Limb (tissue), 2 donors: Measurements from ENCODE around the gene KIF2A.

Experiments used
- DNase-seq, 2 donors: peaks; one replicate each; pipeline ENCODE4 v3.0.0-alpha.2; 2016; ENCODE audit errors: extremely low spot score in 2 of 2

KIF2A gene

DNA sequence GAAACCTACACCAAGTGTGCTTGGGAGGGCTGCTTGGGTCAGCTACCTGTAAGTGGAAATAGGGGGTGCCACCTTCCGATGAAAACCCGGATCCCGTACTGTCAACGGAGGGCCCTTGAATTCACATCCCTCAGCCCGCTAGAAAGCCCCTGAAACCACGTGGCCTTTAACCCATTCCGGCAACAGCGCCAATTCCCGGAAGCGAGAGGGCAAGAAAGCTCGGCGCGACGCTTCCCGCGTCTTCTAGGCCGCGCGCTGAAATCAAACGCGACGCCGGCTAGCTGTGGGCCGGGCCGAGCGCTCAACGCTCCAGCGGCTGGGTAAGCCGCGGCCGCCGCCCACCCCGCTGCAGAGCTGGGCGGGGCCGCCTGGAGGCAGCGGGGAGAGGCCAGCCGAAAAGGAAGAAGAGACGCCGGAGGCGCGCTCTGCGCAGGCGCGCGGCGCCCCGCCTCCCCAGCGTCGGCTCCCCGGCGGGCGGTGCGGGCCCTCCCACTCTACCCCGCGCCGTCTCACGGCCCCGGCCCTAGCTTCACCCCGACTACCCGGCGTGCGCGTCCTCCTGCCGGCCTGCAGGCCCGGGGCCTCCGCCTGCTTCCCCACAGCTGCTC is at the start of gene KIF2A:
Gene KIF2A (plus strand): TSS at position 492 of the 608 bp plus-strand sequence. CDS start 267 bp downstream, outside the sequence.
- peak; percentile 93 to 94 for DNase-seq

DNA sequence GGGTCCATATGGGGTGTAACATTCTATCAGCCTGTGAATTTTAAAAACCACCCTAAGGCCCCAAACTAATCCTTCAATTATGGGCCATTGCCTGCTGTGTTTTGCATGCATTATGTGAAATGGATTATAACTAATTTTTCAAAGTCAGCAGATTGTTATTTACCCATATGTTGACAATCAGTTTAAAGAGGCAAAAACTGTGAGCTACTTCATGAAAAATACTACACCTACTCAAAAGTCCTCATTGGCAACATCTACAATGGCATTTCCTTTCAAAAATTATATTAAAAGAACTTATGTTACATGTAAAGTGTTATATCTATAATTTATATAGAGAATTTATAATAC is 49.0 kb upstream of the KIF2A start:
- no peak for DNase-seq

GRCh38 chr5:62258654-62259053 is 47.4 kb upstream of the KIF2A start:
- no peak for DNase-seq

GRCh38 chr5:62259699-62260250 is 46.2 kb upstream of the KIF2A start:
- DNase-seq = no peak

DNA sequence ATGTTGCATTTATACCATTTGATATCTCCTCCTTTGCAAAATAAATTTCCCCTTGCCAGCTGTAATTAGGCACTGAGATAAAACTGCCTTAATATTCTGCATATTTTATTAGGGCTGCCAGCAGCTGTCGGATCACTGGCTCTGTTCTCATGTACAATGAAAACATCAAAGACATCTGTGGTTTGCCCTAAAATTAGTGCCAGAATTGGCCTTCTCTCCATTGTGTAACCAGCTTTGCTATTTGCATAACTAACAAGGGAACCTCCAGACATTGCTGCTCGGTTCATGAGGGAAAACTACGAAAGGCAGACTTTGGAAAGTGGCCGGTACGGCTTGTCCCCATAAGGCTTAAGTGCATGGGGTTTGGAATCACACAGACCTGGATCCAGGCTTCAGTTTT is 45.5 kb upstream of the KIF2A start:
- DNase-seq = no peak

- DNase-seq = no peak
Observed at GRCh38 chr5:62263401-62263800, 42.6 kb upstream of the KIF2A start.

- DNase-seq = no peak
Observed at GRCh38 chr5:62265648-62266112, 40.3 kb upstream of the KIF2A start.

DNA sequence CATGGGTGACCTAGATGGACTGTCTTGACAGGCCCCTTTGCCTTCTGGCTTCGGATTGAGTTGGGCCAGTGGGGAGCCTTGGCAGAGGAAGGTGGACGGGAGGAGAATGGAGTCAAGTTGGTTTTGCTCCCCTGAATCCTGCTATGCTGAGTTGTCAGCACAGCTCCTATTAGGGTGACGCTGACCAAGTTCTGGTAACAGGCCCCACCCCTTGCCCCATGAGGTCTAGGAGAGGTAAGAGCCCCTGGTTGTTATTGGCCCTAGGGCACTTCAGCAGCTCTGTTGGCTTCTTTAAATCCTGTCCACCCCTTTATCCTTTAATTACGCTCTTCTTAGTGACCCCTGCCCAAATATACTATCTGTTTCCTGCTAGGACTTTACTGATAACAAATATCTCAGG is 39.4 kb upstream of the KIF2A start:
- no peak for DNase-seq

DNA sequence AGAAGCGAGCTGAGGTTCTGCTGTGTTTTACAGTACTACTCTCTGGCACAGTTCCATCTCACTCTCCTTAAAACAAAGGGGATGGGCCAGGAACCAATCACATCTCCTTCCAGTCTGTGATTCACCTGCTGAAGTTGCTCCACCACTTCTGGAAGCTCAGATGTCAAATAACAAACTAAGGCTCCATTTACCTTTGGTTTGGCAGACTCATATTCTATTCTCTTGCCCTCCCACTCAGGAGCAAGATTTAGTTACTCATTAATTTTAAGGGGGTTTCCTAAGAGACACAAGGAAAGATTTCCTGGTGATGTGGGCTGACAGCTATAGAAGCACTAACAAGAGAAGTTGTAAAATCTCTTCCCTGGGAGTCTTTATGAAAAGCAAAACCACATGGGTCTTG is 37.8 kb upstream of the KIF2A start:
- no peak for DNase-seq

GRCh38 chr5:62268792-62269191 is 37.2 kb upstream of the KIF2A start:
- no peak for DNase-seq

- DNase-seq = no peak
Observed at GRCh38 chr5:62271370-62271769, 34.6 kb upstream of the KIF2A start.

DNA sequence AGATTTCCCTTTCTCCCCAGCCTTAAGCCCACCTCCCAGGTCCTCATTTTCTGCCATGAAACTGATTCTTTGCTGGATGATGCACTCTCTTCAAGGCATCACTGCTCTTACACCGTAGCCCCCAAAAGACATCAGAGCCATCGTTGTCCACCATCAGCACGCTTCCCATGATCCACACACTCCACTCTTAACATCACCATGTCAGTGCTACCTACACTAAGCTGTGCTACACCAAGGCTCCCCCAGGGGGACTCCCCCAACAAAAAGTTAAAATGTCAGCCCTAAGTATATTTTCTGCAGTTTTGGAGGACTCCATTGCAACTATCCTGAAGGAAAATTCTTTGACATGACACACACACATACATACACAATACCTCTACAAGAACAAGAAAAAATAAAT is 34.1 kb upstream of the KIF2A start:
- DNase-seq = no peak

- DNase-seq = no peak
Observed at GRCh38 chr5:62273687-62274086, 32.3 kb upstream of the KIF2A start.

- no peak for DNase-seq
Observed at GRCh38 chr5:62275581-62275980, 30.4 kb upstream of the KIF2A start.

- no peak for DNase-seq
Observed at GRCh38 chr5:62281411-62281810, 24.6 kb upstream of the KIF2A start.

DNA sequence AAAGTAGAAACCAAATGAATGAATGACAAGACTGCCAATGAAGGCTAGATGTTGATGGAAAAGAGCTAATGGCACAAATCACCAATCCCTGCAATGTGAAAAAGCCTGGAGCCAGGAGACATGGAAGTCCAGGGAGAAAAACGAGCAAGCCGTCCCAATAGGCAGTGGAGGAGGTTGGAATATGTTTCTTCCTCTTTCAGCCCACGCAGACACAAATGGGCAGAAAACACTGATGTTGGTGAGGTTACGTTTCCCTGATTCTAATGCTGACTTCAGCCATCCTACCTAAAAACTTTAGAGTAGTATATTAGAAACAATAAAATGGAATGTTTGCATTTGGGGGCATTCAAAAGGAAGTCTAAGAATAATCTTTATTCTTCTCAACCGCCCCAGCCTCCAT is 23.9 kb upstream of the KIF2A start:
- DNase-seq = no peak

DNA sequence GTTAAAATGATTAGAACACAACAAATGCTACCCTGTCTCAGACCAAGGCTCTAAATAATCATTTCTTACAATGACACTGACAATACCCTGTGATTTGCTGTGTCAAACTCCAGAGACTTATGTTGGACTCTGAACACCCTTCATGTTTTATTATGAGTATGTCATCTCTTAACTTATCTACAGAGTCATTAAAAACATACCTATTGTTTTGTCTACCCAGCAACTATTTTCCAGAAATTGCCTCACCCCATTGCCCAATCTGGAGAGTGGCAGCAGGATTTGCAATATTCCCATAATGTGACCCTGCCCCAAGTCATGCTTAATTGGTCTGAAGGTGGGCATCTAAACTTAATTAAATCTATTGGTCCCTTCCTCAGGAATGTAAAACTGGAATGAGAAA is 23.0 kb upstream of the KIF2A start:
- no peak for DNase-seq

GRCh38 chr5:62283861-62284260 is 22.1 kb upstream of the KIF2A start:
- DNase-seq = no peak

- no peak for DNase-seq
Observed at GRCh38 chr5:62284946-62285891, 20.8 kb upstream of the KIF2A start.

GRCh38 chr5:62286834-62287233 is 19.2 kb upstream of the KIF2A start:
- DNase-seq = no peak

DNA sequence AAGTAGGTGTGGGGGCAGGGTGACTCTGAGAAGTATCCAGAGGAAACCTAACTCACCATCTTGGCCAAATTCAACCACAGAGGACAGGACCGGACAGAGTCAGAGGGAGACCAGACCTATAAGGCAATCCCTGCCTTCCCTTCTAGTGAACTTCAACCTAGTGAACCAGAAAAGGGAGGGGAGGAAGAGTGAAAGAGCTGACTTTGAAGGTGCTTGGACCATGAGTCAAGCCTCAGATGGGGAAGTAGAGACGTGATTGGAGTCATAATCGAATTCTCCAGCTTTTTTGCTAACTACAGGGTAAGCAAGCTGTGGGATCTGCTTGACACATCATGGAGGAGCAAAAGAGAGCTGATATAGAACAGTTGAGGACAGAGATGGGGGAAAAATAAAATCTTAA is 18.8 kb upstream of the KIF2A start:
- no peak for DNase-seq

DNA sequence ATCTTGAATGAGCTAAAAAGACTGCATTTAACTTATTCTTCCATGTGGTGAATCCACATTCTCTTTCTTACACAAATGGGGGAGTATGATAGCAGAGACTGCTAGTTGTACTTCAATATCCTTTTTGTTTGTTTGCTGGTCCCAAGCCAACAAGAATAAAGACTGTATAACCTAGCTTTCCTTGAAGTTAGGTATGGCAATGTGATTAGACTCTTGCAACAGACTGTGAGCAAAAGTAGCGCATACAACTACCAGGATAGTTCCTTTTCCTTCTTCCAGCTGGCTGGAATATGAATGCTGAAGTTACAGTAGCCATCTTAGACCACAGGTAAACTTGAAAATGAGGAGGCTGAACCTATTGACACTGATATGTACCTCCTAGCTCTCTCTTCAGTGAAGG is 17.9 kb upstream of the KIF2A start:
- DNase-seq = no peak

DNA sequence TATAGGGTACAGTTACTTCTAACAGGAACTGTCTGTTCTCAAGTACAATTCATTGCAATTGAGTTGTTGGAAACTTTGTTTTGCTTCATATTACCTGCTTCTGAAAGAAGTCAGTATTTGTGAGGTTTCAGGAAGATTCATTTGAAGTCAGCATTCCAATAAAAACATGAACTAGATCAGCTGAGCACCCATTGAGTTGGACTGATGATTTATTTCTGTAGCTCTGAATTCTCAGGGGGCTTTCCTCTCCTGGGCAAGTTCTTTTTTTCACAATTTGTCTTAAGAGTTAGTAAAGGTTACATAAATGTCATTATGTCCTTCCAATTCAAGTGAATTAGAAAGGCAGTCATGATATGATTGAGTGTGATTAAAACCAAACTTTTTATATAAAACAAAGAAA is 16.2 kb upstream of the KIF2A start:
- DNase-seq = no peak
